Measurements from ENCODE around the gene ARAP3. TPM values are rescaled to one million over a fixed set of nuclear protein-coding genes. Genes with fewer than 3 reads are reported as not detected.
A peak's percentile ranks its signal among the peaks of the same experiment; 100 is the strongest.

ARAP3 gene
- total RNA-seq, 1 experiment from 2014 or later, result 7.6 TPM

- DNase-seq (ENCODE audit: low read depth in 1 of 2, low spot score in 2 of 2), result no peak
- H3K27ac ChIP-seq, result no peak overlapping the region
- H3K4me1 ChIP-seq (replicated peaks), result no peaks in the 10 kb centered on the region; the same call in 1 of the 2 replicates
- 0 out of 2 replicates have a peak, but pooled peaks cover 3% of the 10 kb centered on the region for H3K9me3 ChIP-seq (replicated peaks)
- H3K4me3 ChIP-seq, result no peak overlapping the region
- peaks cover 80% of the 10 kb centered on the region for H3K36me3 ChIP-seq
- no peaks in the 10 kb centered on the region for H3K27me3 ChIP-seq (replicated peaks)
Measured at GRCh38 chr5:141672841-141673813, 8.9 kb downstream of the ARAP3 start.

- H3K27me3 ChIP-seq (replicated peaks), result no peaks in the 10 kb centered on the region
- no peaks in the 10 kb centered on the region; the same call in 1 of the 2 replicates for H3K4me1 ChIP-seq (replicated peaks)
- peaks cover 75% of the 10 kb centered on the region for H3K36me3 ChIP-seq
- no peak overlapping the region for H3K27ac ChIP-seq
- DNase-seq (ENCODE audit: low read depth in 1 of 2, low spot score in 2 of 2), result no peak
- no peak overlapping the region for H3K4me3 ChIP-seq
- H3K9me3 ChIP-seq (replicated peaks), result 0 out of 2 replicates have a peak, but pooled peaks cover 3% of the 10 kb centered on the region
Measured at GRCh38 chr5:141672071-141672840, 9.8 kb downstream of the ARAP3 start.

- DNase-seq (ENCODE audit: low read depth in 1 of 2, low spot score in 2 of 2), result no peak
- Histone ChIP-seq H3K4me3 (no peak overlapping the region), H3K27ac (no peak overlapping the region), H3K4me1 (replicated peaks) (no peaks in the 10 kb centered on the region; the same call in 1 of the 2 replicates), H3K36me3 (peaks cover 71% of the 10 kb centered on the region), H3K27me3 (replicated peaks) (no peaks in the 10 kb centered on the region), H3K9me3 (replicated peaks) (0 out of 2 replicates have a peak, but pooled peaks cover 3% of the 10 kb centered on the region)
Measured at GRCh38 chr5:141669520-141669919, 12.5 kb downstream of the ARAP3 start.

GRCh38 chr5:141668601-141669265 is 13.3 kb downstream of the ARAP3 start:
- Histone ChIP-seq H3K27ac (no peak overlapping the region), H3K27me3 (replicated peaks) (no peaks in the 10 kb centered on the region), H3K36me3 (peaks cover 72% of the 10 kb centered on the region), H3K9me3 (replicated peaks) (0 out of 2 replicates have a peak, but pooled peaks cover 3% of the 10 kb centered on the region), H3K4me3 (no peak overlapping the region), H3K4me1 (replicated peaks) (no peaks in the 10 kb centered on the region; the same call in 1 of the 2 replicates)
- no peak for DNase-seq (ENCODE audit: low read depth in 1 of 2, low spot score in 2 of 2)

- Histone ChIP-seq H3K9me3 (replicated peaks) (0 out of 2 replicates have a peak, but pooled peaks cover 3% of the 10 kb centered on the region), H3K27ac (no peak overlapping the region), H3K4me1 (replicated peaks) (no peaks in the 10 kb centered on the region; the same call in 1 of the 2 replicates), H3K27me3 (replicated peaks) (no peaks in the 10 kb centered on the region), H3K4me3 (no peak overlapping the region), H3K36me3 (peaks cover 72% of the 10 kb centered on the region)
- no peak for DNase-seq (ENCODE audit: low read depth in 1 of 2, low spot score in 2 of 2)
Measured at GRCh38 chr5:141665995-141666940, 15.8 kb downstream of the ARAP3 start.

GRCh38 chr5:141664733-141665461 is 17.1 kb downstream of the ARAP3 start:
- Histone ChIP-seq H3K36me3 (peaks cover 64% of the 10 kb centered on the region), H3K4me1 (replicated peaks) (no peaks in the 10 kb centered on the region; the same call in 1 of the 2 replicates), H3K27me3 (replicated peaks) (no peaks in the 10 kb centered on the region), H3K27ac (no peak overlapping the region), H3K4me3 (no peak overlapping the region), H3K9me3 (replicated peaks) (0 out of 2 replicates have a peak, but pooled peaks cover 3% of the 10 kb centered on the region)
- peak; percentile 55 to 78 for DNase-seq (ENCODE audit: low read depth in 1 of 2, low spot score in 2 of 2)

- no peak for DNase-seq (ENCODE audit: low read depth in 1 of 2, low spot score in 2 of 2)
- peaks cover 2% of the 10 kb centered on the region for H3K4me1 ChIP-seq (replicated peaks)
- no peak overlapping the region for H3K27ac ChIP-seq
- H3K9me3 ChIP-seq (replicated peaks), result no peaks in the 10 kb centered on the region
- no peaks in the 10 kb centered on the region for H3K27me3 ChIP-seq (replicated peaks)
- H3K4me3 ChIP-seq, result no peak overlapping the region
- H3K36me3 ChIP-seq, result peaks cover 63% of the 10 kb centered on the region
Measured at GRCh38 chr5:141663506-141663905, 18.5 kb downstream of the ARAP3 start.

- Histone ChIP-seq H3K4me3 (no peak overlapping the region), H3K4me1 (replicated peaks) (peaks cover 17% of the 10 kb centered on the region), H3K36me3 (peaks cover 70% of the 10 kb centered on the region), H3K9me3 (replicated peaks) (no peaks in the 10 kb centered on the region), H3K27me3 (replicated peaks) (no peaks in the 10 kb centered on the region), H3K27ac (no peak overlapping the region)
- DNase-seq (ENCODE audit: low read depth in 1 of 2, low spot score in 2 of 2), result no peak
Measured at GRCh38 chr5:141662028-141662427, 20.0 kb downstream of the ARAP3 start.

- H3K4me1 ChIP-seq (replicated peaks), result peaks cover 22% of the 10 kb centered on the region
- H3K9me3 ChIP-seq (replicated peaks), result no peaks in the 10 kb centered on the region
- peak; percentile 84 to 93 for DNase-seq (ENCODE audit: low read depth in 1 of 2, low spot score in 2 of 2)
- H3K27me3 ChIP-seq (replicated peaks), result no peaks in the 10 kb centered on the region
- H3K4me3 ChIP-seq, result no peak overlapping the region
- peaks cover 76% of the 10 kb centered on the region for H3K36me3 ChIP-seq
- peak overlapping the region; percentile 67 for H3K27ac ChIP-seq
Measured at GRCh38 chr5:141657937-141658545, 24.0 kb downstream of the ARAP3 start.

- DNase-seq (ENCODE audit: low read depth in 1 of 2, low spot score in 2 of 2), result no peak
- peaks cover 70% of the 10 kb centered on the region for H3K36me3 ChIP-seq
- no peaks in the 10 kb centered on the region for H3K9me3 ChIP-seq (replicated peaks)
- H3K4me1 ChIP-seq (replicated peaks), result peaks cover 22% of the 10 kb centered on the region
- peak overlapping the region; percentile 67 for H3K27ac ChIP-seq
- no peak overlapping the region for H3K4me3 ChIP-seq
- H3K27me3 ChIP-seq (replicated peaks), result no peaks in the 10 kb centered on the region
Measured at GRCh38 chr5:141657404-141657803, 24.6 kb downstream of the ARAP3 start.

- H3K36me3 ChIP-seq, result peaks cover 63% of the 10 kb centered on the region
Measured at GRCh38 chr5:141656396-141656795, 25.6 kb downstream of the ARAP3 start.

More at GRCh38 chr5:141656396-141656795, 25.6 kb downstream of the ARAP3 start:
- Histone ChIP-seq H3K4me3 (no peak overlapping the region), H3K27ac (no peak overlapping the region), H3K9me3 (replicated peaks) (no peaks in the 10 kb centered on the region), H3K4me1 (replicated peaks) (peaks cover 27% of the 10 kb centered on the region), H3K27me3 (replicated peaks) (no peaks in the 10 kb centered on the region)
- no peak for DNase-seq (ENCODE audit: low read depth in 1 of 2, low spot score in 2 of 2)
